Activated CD4-positive, alpha-beta T cell treated with anti-CD3 and anti-CD28 coated beads for 24 hours (primary cell): ENCODE results near the gene KNOP1.
A peak's percentile ranks its signal among the peaks of the same experiment; 100 is the strongest.

Source experiments
- DNase-seq, 2 donors: peaks; one replicate each; pipeline ENCODE4 v3.0.0-alpha.2; 2020; ENCODE audit warnings: low read depth in 2 of 2

KNOP1 gene

DNA sequence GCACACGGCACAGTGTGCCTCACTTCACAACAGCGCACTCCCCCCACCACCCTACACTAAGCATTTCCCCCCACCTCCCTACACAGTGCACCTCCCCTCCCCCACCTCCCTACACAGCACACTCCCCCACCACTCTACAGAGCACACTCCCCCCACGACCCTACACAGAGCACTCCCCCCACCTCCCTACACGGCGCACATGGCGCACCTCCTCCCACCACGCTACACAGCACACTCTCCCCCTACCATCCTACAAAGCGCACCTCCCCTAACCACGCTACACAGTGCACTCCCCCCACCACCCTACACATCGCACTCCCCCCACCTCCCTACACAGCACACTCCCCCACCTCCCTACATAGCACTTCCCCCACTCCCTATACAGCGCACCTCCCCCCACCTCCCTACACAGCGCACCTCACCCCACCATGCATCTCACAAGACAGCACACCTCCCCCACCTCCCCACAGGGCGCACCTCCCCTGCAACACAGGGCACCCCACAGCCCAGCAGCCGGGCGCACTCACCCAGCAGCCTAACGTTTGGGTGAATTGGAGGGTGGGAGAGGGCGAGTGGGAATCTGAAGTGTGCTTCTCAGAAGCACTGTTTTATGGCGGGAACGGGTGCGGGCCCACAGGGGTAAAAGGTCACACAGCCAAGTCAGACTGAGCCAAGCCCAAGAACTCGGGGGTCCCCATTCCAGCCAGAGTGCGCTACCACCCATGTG, 10.3 kb downstream of the KNOP1 start:
- DNase-seq: no peak

DNA sequence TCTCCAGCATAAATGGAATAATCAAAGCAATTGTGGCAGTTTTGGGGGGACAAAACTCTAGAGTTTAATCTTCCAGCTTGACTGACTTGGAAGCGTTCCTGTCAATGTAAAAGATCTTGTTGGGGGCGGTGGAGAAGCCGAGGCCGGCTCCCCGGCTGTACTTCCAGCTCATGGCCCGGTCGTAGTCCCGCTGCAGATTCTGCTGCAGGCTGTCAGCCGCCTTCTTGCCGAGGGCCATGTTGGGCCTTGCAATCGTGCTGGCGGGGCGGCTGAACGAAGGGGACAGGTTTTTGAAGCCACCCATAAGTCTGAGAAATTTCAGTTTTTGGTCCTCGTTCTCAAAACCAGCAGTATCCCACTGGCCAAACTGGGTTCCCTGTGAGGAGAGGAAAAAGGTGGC, 11.2 kb downstream of the KNOP1 start:
- no peak for DNase-seq

DNA sequence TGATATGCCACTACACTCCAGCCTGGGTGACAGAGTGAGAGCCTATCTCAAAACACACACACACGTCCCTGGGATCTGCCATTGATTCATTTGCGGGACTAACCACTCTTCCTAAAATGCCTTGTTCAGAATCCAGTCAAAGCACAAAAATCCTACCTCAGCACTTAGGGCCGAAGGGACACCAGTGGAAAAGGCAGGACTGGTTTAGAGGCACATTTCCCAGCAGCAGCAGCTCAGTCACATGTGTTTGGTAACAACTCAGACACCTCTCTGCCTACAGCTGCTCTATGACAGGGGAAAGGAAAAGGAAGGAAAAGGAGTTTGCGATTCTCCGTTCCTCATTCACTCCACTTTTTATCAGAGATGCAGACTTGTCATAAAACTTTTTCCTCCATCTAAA, 12.2 kb downstream of the KNOP1 start:
- DNase-seq: no peak

DNA sequence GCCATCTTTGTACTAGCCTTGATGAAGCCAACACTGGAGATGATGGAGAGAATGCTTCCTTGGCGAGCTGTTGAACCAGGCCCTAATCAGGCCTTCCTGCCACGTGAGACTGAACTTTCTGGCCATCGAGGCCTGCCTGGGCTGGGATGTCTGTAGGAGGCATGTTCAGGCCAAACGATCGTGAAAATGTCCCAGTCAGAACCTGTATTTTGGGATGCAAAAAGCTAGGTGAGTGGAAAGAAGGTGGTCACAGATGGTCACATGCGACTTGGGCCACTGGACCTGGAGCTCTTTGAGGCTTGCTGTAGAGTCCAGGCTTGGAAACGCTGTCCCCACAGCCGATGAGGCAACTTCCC, 12.9 kb downstream of the KNOP1 start:
- DNase-seq: no peak

DNA sequence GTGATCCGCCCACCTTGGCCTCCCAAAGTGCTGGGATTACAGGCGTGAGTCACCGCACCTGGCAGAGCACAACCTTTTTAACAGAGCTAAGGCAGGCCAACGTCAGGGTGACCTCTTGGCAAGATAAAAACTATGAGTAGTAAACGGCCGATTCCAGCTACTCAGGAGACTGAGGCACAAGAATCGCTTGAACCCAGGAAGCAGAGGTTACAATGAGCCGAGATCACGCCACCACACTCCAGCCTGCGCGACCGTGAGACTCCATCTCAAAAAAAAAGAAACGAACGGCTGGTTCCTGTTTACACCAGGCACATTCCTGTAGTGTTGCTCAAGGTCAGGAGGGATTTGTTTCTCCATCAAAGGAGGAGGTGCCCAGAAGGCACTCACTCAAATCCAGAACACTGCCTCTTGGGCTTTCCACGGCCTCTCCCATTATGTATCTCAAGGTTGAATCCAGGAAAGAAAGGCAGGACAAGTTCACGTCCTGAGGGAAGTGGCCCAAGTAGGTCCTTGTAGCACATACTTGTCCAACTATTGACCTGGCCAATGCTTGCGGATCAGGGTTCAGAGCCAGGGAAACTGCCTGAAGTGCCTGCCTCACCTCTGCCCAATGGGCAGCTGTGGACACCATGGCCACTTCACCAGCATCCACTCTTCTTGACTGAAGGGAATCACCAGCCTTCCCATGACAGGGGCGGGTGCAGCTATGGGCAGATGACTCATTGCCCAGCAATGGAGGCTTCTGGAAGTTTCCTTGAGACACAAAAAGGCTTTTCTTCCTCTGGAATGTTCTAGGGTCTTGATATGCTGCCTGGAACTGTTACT, 13.5 kb downstream of the KNOP1 start:
- no peak for DNase-seq

DNA sequence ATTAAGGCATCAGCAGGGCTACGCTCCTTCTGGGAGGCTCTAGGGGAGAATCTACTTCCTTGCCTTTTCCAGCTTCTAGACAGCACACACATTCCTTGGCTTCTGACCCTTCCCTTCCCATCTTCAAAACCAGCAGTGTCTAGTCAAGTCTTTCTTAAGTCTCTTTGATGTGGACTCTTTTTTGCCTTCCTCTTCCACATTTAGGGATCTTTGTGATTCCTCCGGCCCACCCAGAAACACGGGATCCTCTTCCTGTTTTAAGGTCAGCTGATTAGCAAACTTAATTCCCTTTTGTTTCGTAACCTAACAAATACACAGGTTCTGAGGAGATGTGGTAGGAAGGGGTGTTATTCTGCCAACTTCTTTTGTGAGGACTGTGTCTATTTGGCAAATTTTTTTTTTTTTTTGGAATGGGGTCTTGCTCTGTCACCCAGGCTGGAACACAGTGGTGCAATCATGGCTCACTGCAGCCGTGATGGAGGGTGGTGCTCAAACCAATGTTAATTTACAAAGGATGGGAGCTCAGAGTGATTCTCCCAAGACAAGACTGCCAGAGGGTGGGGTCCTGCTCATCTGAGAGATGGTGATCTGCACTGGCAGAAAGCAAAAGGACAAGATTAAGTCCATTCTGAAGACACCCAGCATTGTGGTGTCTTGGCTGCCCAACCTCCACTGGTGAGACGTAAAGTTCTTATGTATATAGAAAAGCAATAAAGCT, 14.7 kb downstream of the KNOP1 start:
- no peak for DNase-seq

DNA sequence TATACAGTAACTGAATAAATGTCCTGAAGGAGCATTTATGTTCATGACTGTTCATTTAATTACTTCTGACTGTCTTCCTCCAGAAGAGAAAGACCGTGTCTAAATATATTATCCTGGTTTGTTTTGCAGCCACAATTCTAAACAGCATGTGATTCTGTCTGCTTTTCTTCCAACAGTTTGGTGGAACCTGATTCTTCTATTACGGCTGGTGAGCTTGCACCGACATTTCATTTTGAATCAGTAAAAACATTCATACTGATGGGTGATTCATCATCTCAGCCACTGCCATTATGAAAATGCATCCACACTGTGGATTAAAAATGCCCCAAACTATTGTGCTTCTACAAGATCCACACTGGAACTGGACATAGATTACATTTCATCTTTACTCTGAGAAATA, 16.9 kb downstream of the KNOP1 start:
- DNase-seq: no peak

DNA sequence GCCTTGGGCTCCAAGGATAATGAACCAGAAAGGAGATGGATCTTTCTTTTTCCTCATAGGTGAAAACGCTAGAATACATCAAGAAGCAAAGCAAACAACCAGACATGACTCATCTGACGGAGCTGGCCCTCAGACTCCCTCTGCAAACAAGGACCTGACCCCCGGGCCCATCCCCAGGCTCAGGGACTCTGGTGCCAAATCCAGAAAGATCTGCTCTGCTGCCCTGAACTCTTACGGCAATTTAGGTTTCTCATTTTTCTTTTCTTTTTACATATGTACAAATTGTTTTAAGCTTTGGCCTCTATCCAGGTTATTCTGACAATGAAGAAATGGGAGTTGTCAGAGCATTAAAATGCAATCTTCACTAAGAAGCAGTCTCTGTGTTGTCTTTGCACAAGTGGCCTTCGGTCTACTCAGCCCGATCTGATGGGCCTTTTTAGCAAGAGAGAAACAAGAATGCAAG, 17.7 kb downstream of the KNOP1 start:
- no peak for DNase-seq

DNA sequence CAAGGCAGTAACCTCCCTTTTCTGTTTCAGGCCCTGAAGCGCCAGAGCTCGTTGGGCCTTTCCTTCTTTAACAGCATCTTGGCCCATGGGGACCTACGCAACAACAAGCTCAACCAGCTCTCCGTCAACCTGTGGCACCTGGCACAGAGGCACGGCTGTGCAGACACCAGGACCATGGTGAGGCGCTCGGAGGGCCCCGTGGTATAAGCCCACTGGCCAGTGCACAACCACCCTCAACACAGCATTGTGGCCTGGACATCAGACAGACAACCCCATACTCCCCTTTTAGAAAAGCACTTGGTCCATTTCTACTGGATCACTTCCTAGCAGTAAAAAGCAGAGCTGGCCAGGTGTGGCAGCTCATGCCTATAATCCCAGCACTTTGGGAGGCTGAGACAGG, 18.6 kb downstream of the KNOP1 start:
- DNase-seq: no peak

DNA sequence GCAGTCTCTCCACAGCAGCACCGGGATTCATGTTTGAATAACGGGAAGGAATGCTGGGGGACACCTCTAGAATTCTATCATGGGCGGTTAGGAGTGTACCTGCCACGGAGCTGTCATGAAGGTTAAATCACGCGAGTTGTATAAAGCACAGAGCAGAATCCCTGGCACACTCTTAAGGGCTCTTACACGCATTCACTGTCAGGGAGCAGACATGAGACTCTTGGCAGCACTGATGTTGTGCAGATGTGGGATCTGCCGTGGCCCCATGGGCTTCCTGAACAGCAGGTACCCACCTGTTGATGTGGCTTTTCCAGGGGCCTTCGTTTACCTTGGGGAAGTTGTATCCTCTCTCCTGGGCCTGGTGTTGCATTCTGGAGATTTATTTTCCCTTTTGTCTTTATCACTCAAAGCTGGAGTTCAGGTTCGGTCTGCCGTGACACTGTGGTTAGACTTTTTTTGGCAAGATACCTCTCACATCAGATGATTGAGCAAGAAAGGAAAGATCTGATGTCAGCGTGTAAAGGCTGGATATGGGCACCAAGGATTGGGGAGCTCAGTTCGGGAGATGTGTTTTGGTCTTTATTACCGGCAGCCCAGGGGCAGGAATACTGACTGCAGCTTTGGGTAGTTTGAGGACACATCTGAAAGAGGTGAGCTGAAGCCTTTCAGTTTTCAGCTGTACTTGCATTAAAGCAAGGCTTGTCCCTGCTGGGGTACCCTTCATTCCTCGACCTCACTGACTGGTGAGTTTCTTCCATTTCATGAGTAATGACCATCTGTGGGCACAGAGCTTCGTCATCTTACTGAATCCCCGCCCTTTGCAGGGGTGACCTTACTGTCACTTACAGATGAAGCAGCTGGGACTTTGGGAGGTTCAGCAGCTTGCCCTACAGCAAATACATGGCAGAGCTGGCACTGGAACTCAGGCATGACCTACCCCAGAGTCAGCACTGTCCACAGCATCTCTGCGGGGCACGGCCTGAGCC, 19.3 kb downstream of the KNOP1 start:
- no peak for DNase-seq

DNA sequence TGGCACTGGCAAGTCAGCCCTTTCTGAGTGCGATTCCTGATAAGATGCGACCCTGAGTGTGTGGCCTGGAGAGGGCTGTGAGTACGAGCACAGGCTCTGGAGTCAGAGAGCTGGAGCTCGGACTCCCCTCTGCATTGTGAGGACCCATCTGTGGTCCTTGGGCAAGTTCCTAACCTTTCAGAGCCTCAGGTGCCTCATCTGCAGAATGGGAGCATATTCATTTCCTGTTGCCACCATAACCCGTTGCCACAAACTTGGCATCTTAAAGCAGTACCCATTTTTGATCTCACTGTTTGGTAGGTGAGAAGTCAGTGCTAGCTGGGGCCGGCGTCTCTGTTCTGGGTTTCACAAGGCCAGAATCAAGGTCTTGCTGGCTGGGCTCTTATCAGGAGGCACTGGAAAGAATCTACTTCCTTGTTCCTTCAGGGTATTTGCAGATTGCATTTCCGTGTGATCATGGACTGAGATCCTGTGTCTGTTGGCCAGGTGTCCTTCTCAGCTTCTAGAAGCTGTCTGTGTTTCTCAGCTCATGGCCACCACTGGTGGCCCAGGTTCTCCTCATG, 20.2 kb downstream of the KNOP1 start:
- DNase-seq: no peak

DNA sequence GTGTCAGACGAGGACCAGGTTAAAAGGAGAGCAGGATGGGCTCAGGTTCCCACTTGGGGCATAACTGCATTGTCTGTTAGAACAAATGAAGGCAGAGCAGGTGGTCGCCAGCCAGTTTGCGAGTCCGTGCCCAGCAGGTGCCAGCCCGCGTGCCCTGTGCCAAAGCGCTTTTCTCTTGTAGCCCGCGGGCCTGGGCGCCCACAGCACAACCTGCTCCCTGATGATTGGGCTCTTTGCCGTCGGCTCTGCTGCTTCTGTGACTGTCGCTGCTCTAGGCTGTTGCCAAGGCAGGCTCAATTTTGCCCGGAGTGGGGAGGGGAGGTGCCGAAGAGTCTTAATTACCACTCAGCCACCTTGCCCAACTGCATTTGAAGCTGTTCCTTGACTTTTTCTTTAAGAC, 21.1 kb downstream of the KNOP1 start:
- DNase-seq: no peak

DNA sequence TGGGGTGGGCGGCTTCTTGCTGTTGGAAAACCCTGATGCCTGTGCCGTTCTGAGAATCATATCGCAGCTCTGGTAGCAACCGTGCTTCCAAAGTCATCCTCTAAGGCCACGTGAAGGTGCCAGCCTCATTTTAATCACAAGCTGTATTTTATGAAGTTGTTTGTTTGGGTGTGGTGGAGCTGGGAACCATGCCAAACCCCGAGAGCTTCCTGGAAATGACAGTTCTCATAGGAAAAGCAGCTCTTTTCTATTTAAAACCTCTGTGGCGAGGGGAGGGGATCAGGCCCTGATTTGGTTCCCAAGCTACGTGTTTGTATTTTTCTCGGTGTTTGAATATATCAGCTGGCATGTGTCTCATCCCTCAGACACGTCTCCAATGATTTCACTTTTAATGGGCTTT, 21.7 kb downstream of the KNOP1 start:
- peak in 1 of 2 donors; percentile 20 for DNase-seq

DNA sequence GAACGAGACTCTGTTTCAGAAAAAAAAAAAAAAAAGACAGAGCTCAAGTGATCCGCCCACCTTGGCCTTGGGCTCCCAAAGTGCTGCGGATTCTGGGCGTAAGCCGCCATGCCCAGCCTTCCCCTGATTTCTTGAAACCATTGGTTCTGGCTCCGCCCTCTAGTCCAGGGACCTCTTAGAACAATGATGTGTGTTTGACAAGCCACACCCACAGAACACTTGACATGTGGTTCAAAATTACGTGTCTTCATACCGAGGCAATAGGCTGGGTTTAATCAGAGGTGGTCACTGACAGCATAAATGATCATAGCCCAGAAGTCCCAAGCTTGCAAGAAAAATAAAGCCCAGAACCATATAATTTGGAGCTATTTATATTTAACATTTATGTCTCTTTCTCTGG, 23.0 kb downstream of the KNOP1 start:
- DNase-seq: no peak

DNA sequence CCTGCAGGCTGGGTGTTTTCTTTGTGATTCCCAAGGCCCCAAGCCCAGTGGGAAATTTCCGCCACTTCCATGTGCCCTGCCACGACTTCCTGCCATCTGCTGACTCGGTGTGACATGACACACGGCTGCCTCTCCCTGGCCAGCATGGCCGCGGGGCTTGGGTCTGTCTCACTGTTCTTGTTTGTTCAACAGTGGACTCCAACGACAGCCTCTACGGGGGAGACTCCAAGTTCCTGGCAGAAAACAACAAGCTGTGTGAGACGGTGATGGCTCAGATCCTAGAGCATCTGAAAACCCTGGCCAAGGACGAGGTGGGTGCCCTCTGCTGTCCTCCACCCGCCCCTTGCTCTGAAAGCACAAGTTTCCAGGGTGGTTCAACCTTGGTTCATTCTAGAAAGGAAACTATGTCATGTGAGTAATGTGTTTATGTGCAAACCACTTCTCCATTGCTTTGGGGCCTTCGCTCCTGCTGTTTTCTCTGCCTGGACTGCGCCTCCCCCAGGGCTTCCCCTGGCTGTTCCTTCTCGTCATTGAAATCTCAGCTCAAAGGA, 26.8 kb downstream of the KNOP1 start:
- no peak for DNase-seq

DNA sequence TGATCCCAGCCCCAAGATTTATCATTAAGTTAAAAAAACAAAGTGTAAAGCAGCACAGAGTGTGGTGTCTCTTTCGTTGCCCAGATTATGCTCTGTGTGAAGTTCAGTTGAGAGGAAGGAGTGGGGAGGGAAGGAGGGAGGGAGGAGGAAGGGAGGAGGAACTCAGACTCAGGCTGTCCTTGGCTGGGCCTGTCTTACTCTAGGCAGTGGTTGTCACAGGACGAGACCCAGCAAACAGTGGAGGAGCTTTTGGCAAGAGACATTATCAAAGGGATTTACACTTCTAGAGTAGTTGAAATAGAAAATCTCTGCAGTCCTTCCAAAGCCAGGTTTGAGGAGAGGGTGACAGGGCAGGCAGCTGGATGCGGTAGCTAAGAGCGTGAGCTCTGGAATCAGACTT, 27.8 kb downstream of the KNOP1 start:
- no peak for DNase-seq

DNA sequence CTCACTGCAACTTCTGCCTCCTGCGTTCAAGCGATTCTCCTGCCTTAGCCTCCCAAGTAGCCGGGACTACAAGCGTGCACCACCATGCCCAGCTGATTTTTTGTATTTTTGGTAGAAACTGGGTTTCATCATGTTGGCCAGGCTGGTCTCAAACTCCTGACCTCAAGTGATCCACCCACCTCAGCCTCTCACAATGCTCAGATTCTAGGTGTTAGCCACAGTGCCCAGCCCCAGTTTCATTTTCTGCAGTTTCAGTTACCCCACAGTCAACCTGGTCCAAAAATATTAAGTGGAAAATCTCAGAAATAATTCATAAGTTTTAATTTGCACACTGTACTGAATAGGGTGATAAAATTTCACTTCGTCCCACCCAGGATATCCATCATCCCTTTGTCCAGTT, 28.7 kb downstream of the KNOP1 start:
- no peak for DNase-seq

DNA sequence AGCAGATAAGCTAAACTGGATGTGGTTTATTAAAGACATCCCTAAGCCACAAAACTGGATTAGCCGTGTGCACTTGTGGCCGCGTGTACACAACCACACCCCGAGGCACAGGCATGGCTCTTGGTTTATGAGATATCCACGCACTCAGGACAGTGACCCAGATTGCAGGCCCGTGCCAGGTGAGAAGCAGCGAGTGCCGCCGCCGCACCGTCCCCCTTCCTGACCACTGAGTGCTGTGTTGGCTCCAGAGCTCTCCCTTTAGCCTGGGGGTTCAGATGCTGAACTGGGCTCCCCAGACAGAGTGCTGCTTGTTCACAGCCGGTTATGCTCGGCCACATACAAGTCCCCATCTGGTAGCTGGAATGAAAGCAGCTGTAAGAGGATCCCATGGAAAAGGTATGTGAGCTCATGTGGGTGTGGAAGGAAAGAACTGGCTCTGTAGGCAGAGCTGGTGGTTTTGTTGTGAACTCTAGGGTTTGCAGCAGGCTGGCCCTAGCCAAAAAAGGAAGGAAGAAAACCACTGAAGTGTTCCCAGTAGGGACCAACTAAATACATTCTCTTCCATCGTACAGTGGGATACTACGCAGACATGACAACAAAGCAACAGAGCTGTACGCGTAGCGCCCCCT, 29.5 kb downstream of the KNOP1 start:
- DNase-seq: no peak

DNA sequence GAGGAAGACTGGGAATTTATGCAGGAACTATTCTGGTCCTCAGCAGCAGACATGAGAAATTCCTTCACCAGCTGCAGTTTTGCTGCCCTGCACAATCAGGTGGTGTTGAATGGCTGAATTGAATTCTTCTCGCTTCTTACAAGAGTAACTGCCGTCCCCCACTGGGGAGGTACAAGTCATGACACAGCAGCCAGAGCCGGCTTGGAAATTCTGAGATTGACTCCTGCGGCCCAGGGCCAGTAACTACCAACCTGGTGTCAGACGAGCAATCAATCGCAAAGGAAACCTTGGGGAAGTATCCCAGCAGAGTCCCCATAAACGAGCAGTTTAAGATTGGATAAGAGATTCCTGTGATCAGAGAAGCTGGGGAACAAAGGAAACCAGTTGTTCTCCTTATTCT, 30.7 kb downstream of the KNOP1 start:
- DNase-seq: no peak

DNA sequence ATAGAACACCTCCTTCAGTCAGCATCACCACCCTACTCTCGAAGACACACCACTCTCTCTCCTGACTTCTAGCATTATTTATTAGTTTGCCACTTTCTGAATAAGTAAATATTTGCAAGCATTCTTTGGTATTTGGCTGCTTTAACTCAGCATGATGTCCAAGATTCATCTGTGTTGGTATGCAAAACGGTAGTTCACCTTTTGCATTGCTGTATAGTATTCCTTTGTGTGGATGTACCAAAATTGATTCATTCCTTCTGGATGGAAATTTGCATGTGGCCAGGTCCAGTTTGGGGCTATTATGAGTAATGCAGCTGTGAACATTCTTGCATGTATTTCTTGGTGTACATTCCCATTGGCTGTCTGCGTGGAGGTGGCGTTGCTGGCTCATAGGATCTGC, 32.9 kb downstream of the KNOP1 start:
- no peak for DNase-seq
